K562 (cell line): ENCODE results near the gene UTP11.

Source experiments
- ASH1L ChIP-seq: fragments of 450-650 bp; IDR thresholded peaks from 2 replicates; pipeline ENCODE4 v1.6.1; 2018; ENCODE audit warnings: borderline replicate concordance, mild to moderate bottlenecking, low read depth; ENCODE audit not compliant: partially characterized antibody
- ZNF217 ChIP-seq: sonication (generic); formaldehyde crosslinking; IDR thresholded peaks from 2 replicates; pipeline ENCODE4 v1.8.0; 2022; ENCODE audit warnings: mild to moderate bottlenecking, missing genetic modification reagents
- ZNF449 ChIP-seq: fragments of 250-450 bp; sonication (Bioruptor Pico); IDR thresholded peaks from 2 replicates; pipeline ENCODE4 v1.8.0; 2022; ENCODE audit warnings: moderate library complexity, mild to moderate bottlenecking, inconsistent platforms

DNA sequence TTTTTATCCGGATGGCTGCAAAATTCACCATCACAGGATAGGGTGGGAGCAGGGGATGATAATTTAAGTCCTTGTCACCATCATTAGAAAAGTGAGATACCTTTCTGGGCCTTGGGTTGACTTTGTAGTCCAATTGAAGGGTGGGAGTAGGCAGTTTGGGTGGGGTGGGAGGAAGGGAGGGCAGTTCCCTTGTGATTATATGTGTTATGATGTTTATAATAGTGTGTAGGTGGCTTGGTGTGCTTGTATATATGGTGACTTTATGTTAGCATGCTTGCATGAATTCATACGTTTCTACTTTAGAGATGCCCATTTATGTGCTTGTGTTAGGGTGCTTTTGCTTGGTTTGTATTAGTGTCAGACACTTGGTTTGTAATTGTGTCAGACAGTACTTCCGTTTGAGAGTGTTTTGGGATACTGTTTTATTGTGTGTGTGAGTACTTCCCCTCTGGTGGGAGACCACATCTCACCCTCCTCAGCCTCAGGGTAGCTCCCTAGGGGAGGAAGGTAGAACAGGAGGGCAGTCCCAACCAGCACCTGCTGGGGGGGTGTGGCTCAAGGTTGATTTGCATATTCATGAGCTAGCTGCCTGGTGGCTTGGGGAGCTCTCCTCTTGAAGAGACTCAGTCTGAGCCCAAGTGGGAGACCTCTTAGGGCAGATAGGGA lies 40.3 kb downstream of the UTP11 start:
- TF ChIP-seq ASH1L (no peak), ZNF449 (CRISPR knock-in tag) (no peak), ZNF217 (CRISPR knock-in tag) (no peak)
